Ishikawa (cell line): ENCODE data around the gene FAM98C.

Experiments
- CEBPB ChIP-seq: IDR thresholded peaks from 2 replicates; pipeline ENCODE4 v1.6.1; 2012
- FOXM1 ChIP-seq: IDR thresholded peaks from 2 replicates; pipeline ENCODE4 v1.6.1; 2012; ENCODE audit warnings: low read depth, borderline replicate concordance
- REST ChIP-seq: IDR thresholded peaks from 2 replicates; pipeline ENCODE4 v1.6.1; 2012; ENCODE audit warnings: low read depth, mild to moderate bottlenecking
- YY1 ChIP-seq: IDR thresholded peaks from 2 replicates; pipeline ENCODE4 v1.6.1; 2012; ENCODE audit warnings: low read depth
- ZBTB7A ChIP-seq: IDR thresholded peaks from 2 replicates; pipeline ENCODE4 v1.6.1; 2012; ENCODE audit warnings: low read depth

- TF ChIP-seq CEBPB (no peak), FOXM1 (no peak), YY1 (no peak), REST (no peak), ZBTB7A (no peak)
These were observed 19.0 kb downstream of the FAM98C start for GRCh38 chr19:38421856-38422255.
